ENCODE measurements around the gene IFITM1. TPM values are rescaled to one million over a fixed set of nuclear protein-coding genes. Genes with fewer than 3 reads are reported as not detected.

Gene IFITM1
- total RNA-seq (2021), result 544 to 679 TPM (median 640 TPM) in 3 replicates
- percentile 98 among the genes with signal in this experiment for Bru-seq, nascent RNA
- long read RNA-seq, experiment 1, transcript IFITM1-202 (2 exons, 855 nt), result major isoform, 1,386 of 1,471 reads
- long read RNA-seq, experiment 1, partial matches to known transcripts, result 2 of 1,471 reads
- long read RNA-seq, experiment 1, other reads (novel, unspliced or antisense), result 82 of 1,471 reads
- long read RNA-seq, experiment 2, transcript IFITM1-202 (2 exons, 855 nt), result major isoform, 976 of 1,031 reads
- long read RNA-seq, experiment 2, partial matches to known transcripts, result 0 of 1,031 reads
- long read RNA-seq, experiment 2, other reads (novel, unspliced or antisense), result 54 of 1,031 reads
- long read RNA-seq, experiment 3, transcript IFITM1-202 (2 exons, 855 nt), result major isoform, 75 of 84 reads
- long read RNA-seq, experiment 3, partial matches to known transcripts, result 1 of 84 reads
- long read RNA-seq, experiment 3, other reads (novel, unspliced or antisense), result 7 of 84 reads

GRCh38 chr11:313787-314553 is at the start of gene IFITM1:
Gene IFITM1 (plus strand): TSS chr11:314040. CDS start chr11:314171, 131 bp downstream.
- ATAC-seq (peak; percentile 29), DNase-seq (ENCODE audit: low spot score) (no peak)
- CTCF ChIA-PET, result no interaction called here
- H3K27me3 Mint-ChIP-seq (ENCODE audit: low read depth), result no peaks in the 10 kb centered on the region
- peak within 1 kb of the TSS; percentile 97 for H3K4me3 Mint-ChIP-seq
- peak within 1 kb of the TSS; percentile 98 for H3K27ac Mint-ChIP-seq
- TF ChIP-seq, protein P1, sequence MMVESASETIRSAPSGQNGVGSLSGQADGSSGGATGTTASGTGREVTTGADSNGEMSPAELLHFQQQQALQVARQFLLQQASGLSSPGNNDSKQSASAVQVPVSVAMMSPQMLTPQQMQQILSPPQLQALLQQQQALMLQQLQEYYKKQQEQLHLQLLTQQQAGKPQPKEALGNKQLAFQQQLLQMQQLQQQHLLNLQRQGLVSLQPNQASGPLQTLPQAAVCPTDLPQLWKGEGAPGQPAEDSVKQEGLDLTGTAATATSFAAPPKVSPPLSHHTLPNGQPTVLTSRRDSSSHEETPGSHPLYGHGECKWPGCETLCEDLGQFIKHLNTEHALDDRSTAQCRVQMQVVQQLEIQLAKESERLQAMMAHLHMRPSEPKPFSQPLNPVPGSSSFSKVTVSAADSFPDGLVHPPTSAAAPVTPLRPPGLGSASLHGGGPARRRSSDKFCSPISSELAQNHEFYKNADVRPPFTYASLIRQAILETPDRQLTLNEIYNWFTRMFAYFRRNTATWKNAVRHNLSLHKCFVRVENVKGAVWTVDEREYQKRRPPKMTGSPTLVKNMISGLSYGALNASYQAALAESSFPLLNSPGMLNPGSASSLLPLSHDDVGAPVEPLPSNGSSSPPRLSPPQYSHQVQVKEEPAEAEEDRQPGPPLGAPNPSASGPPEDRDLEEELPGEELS (CRISPR knock-in tag; IDR thresholded peaks at IDR 0.05), result 0 out of 2 replicates have a peak, but pooled peaks have one; percentile 42
- TF ChIP-seq CREB1 (CRISPR knock-in tag; IDR thresholded peaks at IDR 0.05) (no peak), SMAD3 (CRISPR knock-in tag; IDR thresholded peaks at IDR 0.05; ENCODE audit: borderline replicate concordance) (0 out of 2 replicates have a peak, but pooled peaks have one; percentile 49), ZNF512 (CRISPR knock-in tag; IDR thresholded peaks at IDR 0.05; ENCODE audit: borderline replicate concordance) (no peak), MYBL2 (CRISPR knock-in tag; IDR thresholded peaks at IDR 0.05) (0 out of 2 replicates have a peak, but pooled peaks have one; percentile 44), ATF1 (CRISPR knock-in tag; IDR thresholded peaks at IDR 0.05) (no peak), ZNF232 (CRISPR knock-in tag; IDR thresholded peaks at IDR 0.05) (peak; percentile 42; the same call in 1 of the 2 replicates)
- TF ChIP-seq, protein P2, sequence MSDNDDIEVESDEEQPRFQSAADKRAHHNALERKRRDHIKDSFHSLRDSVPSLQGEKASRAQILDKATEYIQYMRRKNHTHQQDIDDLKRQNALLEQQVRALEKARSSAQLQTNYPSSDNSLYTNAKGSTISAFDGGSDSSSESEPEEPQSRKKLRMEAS (CRISPR knock-in tag; IDR thresholded peaks at IDR 0.05), result peak; percentile 33; the same call in 1 of the 2 replicates
- TF ChIP-seq, protein P3, sequence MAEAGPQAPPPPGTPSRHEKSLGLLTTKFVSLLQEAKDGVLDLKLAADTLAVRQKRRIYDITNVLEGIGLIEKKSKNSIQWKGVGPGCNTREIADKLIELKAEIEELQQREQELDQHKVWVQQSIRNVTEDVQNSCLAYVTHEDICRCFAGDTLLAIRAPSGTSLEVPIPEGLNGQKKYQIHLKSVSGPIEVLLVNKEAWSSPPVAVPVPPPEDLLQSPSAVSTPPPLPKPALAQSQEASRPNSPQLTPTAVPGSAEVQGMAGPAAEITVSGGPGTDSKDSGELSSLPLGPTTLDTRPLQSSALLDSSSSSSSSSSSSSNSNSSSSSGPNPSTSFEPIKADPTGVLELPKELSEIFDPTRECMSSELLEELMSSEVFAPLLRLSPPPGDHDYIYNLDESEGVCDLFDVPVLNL (CRISPR knock-in tag; IDR thresholded peaks at IDR 0.05; ENCODE audit: borderline replicate concordance, low read depth), result no peak
- no peaks in the 10 kb centered on the region for H3K9me3 Mint-ChIP-seq
- POLR2A ChIA-PET, result no interaction called here
- H3K4me1 Mint-ChIP-seq, result peaks cover 49% of the 10 kb centered on the region
- peaks cover 11% of the 10 kb centered on the region for H3K36me3 Mint-ChIP-seq

GRCh38 chr11:266676-267439 is 47.0 kb upstream of the IFITM1 start:
- ChIA-PET CTCF (interaction anchor here (1.1 to 2.9 kb wide), 2 partner anchors 16 to 140 kb away, joined by 4 to 20 read pairs; no protein-coding TSS in a partner anchor), POLR2A (interaction anchor here (1.1 kb wide), 1 partner anchor 16 kb away, joined by 3 read pairs; no protein-coding TSS in a partner anchor)
- DNase-seq (ENCODE audit: low spot score) (no peak), ATAC-seq (no peak)
- Mint-ChIP-seq H3K27me3 (ENCODE audit: low read depth) (no peaks in the 10 kb centered on the region; the same call in 1 of the 2 replicates), H3K4me1 (peaks cover 28% of the 10 kb centered on the region), H3K4me3 (no peak overlapping the region), H3K36me3 (peaks cover 5% of the 10 kb centered on the region), H3K27ac (no peak overlapping the region), H3K9me3 (peaks cover 15% of the 10 kb centered on the region)
- TF ChIP-seq ZNF263 (CRISPR knock-in tag; IDR thresholded peaks at IDR 0.05; ENCODE audit: low read depth), result peak; percentile 57; the same call in 1 of the 2 replicates
- TF ChIP-seq ZNF138 (CRISPR knock-in tag; conservative IDR thresholded peaks at IDR 0.05), result no peak
